ENCODE measurements around the gene PRKCH.

The PRKCH gene

GRCh38 chr14:61360796-61361525, 39.6 kb downstream of the PRKCH start:
- DNase-seq (ENCODE audit: extremely low read depth in 1 of 2, low read depth in 1 of 2): no peak

- DNase-seq (ENCODE audit: extremely low read depth in 1 of 2, low read depth in 1 of 2): no peak
Measured at GRCh38 chr14:61362072-61362750, 40.8 kb downstream of the PRKCH start.

- no peak for DNase-seq (ENCODE audit: extremely low read depth in 1 of 2, low read depth in 1 of 2)
Measured at GRCh38 chr14:61364243-61364642, 42.9 kb downstream of the PRKCH start.

- no peak for DNase-seq (ENCODE audit: extremely low read depth in 1 of 2, low read depth in 1 of 2)
Measured at GRCh38 chr14:61365667-61366212, 44.4 kb downstream of the PRKCH start.

- no peak for DNase-seq (ENCODE audit: extremely low read depth in 1 of 2, low read depth in 1 of 2)
Measured at GRCh38 chr14:61368114-61368710, 46.8 kb downstream of the PRKCH start.

- DNase-seq (ENCODE audit: extremely low read depth in 1 of 2, low read depth in 1 of 2): no peak
Measured at GRCh38 chr14:61368781-61369453, 47.5 kb downstream of the PRKCH start.

GRCh38 chr14:61369454-61369810, 48.1 kb downstream of the PRKCH start:
- DNase-seq (ENCODE audit: extremely low read depth in 1 of 2, low read depth in 1 of 2): no peak

- no peak for DNase-seq (ENCODE audit: extremely low read depth in 1 of 2, low read depth in 1 of 2)
Measured at GRCh38 chr14:61372379-61372778, 51.0 kb downstream of the PRKCH start.

GRCh38 chr14:61372842-61373555, 51.6 kb downstream of the PRKCH start:
- DNase-seq (ENCODE audit: extremely low read depth in 1 of 2, low read depth in 1 of 2): no peak

GRCh38 chr14:61374284-61374683, 52.9 kb downstream of the PRKCH start:
- no peak for DNase-seq (ENCODE audit: extremely low read depth in 1 of 2, low read depth in 1 of 2)

- no peak for DNase-seq (ENCODE audit: extremely low read depth in 1 of 2, low read depth in 1 of 2)
Measured at GRCh38 chr14:61375218-61375617, 53.8 kb downstream of the PRKCH start.

GRCh38 chr14:61376314-61376713, 54.9 kb downstream of the PRKCH start:
- no peak for DNase-seq (ENCODE audit: extremely low read depth in 1 of 2, low read depth in 1 of 2)

- no peak for DNase-seq (ENCODE audit: extremely low read depth in 1 of 2, low read depth in 1 of 2)
Measured at GRCh38 chr14:61377749-61378148, 56.4 kb downstream of the PRKCH start.

GRCh38 chr14:61379639-61380184, 58.3 kb downstream of the PRKCH start:
- no peak for DNase-seq (ENCODE audit: extremely low read depth in 1 of 2, low read depth in 1 of 2)

- no peak for DNase-seq (ENCODE audit: extremely low read depth in 1 of 2, low read depth in 1 of 2)
Measured at GRCh38 chr14:61380984-61381383, 59.6 kb downstream of the PRKCH start.

GRCh38 chr14:61381553-61381952, 60.2 kb downstream of the PRKCH start:
- no peak for DNase-seq (ENCODE audit: extremely low read depth in 1 of 2, low read depth in 1 of 2)

GRCh38 chr14:61382842-61383241, 61.5 kb downstream of the PRKCH start:
- no peak for DNase-seq (ENCODE audit: extremely low read depth in 1 of 2, low read depth in 1 of 2)

GRCh38 chr14:61385002-61385685, 63.8 kb downstream of the PRKCH start:
- DNase-seq (ENCODE audit: extremely low read depth in 1 of 2, low read depth in 1 of 2): no peak

GRCh38 chr14:61386173-61386772, 64.9 kb downstream of the PRKCH start:
- DNase-seq (ENCODE audit: extremely low read depth in 1 of 2, low read depth in 1 of 2): no peak
